Brain microvascular endothelial cell (primary cell): ENCODE results near the gene FKBP3.
A peak's percentile ranks its signal among the peaks of the same experiment; 100 is the strongest.

Experiments used
- DNase-seq: peaks from one replicate; pipeline ENCODE4 v3.0.0-alpha.2; 2020
- H3K27ac ChIP-seq: fragments of 250-450 bp; sonication (Bioruptor Pico); 2 replicates; pipeline ENCODE4 v1.5.1; 2020; ENCODE audit warnings: mild to moderate bottlenecking, moderate library complexity
- H3K27me3 ChIP-seq: fragments of 250-450 bp; sonication (Bioruptor Pico); replicated peaks from 2 replicates; pipeline ENCODE4 v1.5.1; 2020; ENCODE audit warnings: mild to moderate bottlenecking
- H3K36me3 ChIP-seq: fragments of 250-450 bp; sonication (Bioruptor Pico); replicated peaks from 2 replicates; pipeline ENCODE4 v1.5.1; 2020; ENCODE audit warnings: mild to moderate bottlenecking
- H3K4me3 ChIP-seq: 2 replicates; pipeline ENCODE4 v1.5.1; 2011; ENCODE audit warnings: low read depth, mild to moderate bottlenecking, control low read depth, low read length, moderate library complexity
- CTCF ChIP-seq: IDR thresholded peaks from 2 replicates; pipeline ENCODE4 v1.5.1; 2011; ENCODE audit warnings: low read depth, mild to moderate bottlenecking, moderate library complexity, low read length, control low read depth, inconsistent platforms; ENCODE audit errors: missing control alignments
- in situ Hi-C: cut with HindIII; loops from 2 replicates; pipeline ENCODE4 v1.10.0; 2017; ENCODE audit warnings: low sequenced_read_pairs, low pct_ligation_motif_present

Gene FKBP3

GRCh38 chr14:45136399-45136798 lies 2.1 kb upstream of the FKBP3 start:
- no peak for DNase-seq
- Histone ChIP-seq H3K36me3 (no peaks in the 10 kb centered on the region), H3K27ac (no peak overlapping the region), H3K4me3 (peak overlapping the region; percentile 96), H3K27me3 (no peaks in the 10 kb centered on the region)
- no peak for TF ChIP-seq CTCF
- in situ Hi-C loops, result no loop called here

GRCh38 chr14:45135659-45136395 lies 1.5 kb upstream of the FKBP3 start, which contains the start of gene FANCM:
TSS of gene FANCM (plus strand) at chr14:45135930. CDS start at chr14:45136032, 102 bp downstream.
- H3K27me3 ChIP-seq, result no peaks in the 10 kb centered on the region
- H3K4me3 ChIP-seq, result peak within 1 kb of the TSS; percentile 96
- in situ Hi-C loops, result no loop called here
- H3K27ac ChIP-seq, result peak within 1 kb of the TSS; percentile 70
- TF ChIP-seq CTCF, result no peak
- no peaks in the 10 kb centered on the region for H3K36me3 ChIP-seq
- DNase-seq, result peak; percentile 98

GRCh38 chr14:45135156-45135555 lies 875 bp upstream of the FKBP3 start:
- Histone ChIP-seq H3K27ac (peak overlapping the region; percentile 70), H3K4me3 (peak overlapping the region; percentile 96), H3K36me3 (no peaks in the 10 kb centered on the region), H3K27me3 (no peaks in the 10 kb centered on the region)
- no peak for TF ChIP-seq CTCF
- in situ Hi-C loops, result no loop called here
- peak; percentile 16 for DNase-seq

- DNase-seq, result no peak
- in situ Hi-C loops, result no loop called here
These were observed 614 bp downstream of the FKBP3 start for GRCh38 chr14:45133683-45134050.

GRCh38 chr14:45128963-45129629 lies 5.2 kb downstream of the FKBP3 start:
- H3K27me3 ChIP-seq, result no peaks in the 10 kb centered on the region
- no peak overlapping the region for H3K4me3 ChIP-seq
- no peak overlapping the region for H3K27ac ChIP-seq
- TF ChIP-seq CTCF, result no peak
- in situ Hi-C loops, result no loop called here
- DNase-seq, result no peak
- H3K36me3 ChIP-seq, result peaks cover 4% of the 10 kb centered on the region

More at GRCh38 chr14:45133683-45134050, 614 bp downstream of the FKBP3 start:
- TF ChIP-seq CTCF, result no peak
- Histone ChIP-seq H3K4me3 (peak overlapping the region; percentile 83), H3K36me3 (no peaks in the 10 kb centered on the region), H3K27ac (peak overlapping the region; percentile 84), H3K27me3 (no peaks in the 10 kb centered on the region)

- H3K27me3 ChIP-seq, result no peaks in the 10 kb centered on the region
- no peak overlapping the region for H3K4me3 ChIP-seq
- no peak for DNase-seq
- no peak for TF ChIP-seq CTCF
- H3K36me3 ChIP-seq, result peaks cover 20% of the 10 kb centered on the region
- in situ Hi-C loops, result no loop called here
- H3K27ac ChIP-seq, result no peak overlapping the region
These were observed 8.5 kb downstream of the FKBP3 start for GRCh38 chr14:45125754-45126153.
